HEK293 (cell line): Measurements from ENCODE around the gene PITRM1.

Source experiments
- CTCF ChIA-PET: fragments of 350-600 bp; formaldehyde crosslinking; extraction: SDS; loops from one replicate; lab custom pipeline; 2021; ENCODE audit warnings: antibody characterized with exemption; lab: Yijun Ruan, JAX
- POLR2A ChIA-PET: fragments of 300-600 bp; formaldehyde crosslinking; extraction: SDS; loops from one replicate; lab custom pipeline; 2020; ENCODE audit warnings: antibody characterized with exemption, inconsistent platforms; lab: Yijun Ruan, JAX
- H3K27ac ChIP-seq: fragments of 200-500 bp; sonication (Bioruptor generic); 2 replicates; pipeline ENCODE4 v1.5.1; 2014; ENCODE audit warnings: low read depth, low read length, control low read depth, inconsistent platforms; ENCODE audit errors: extremely low read depth
- H3K36me3 ChIP-seq, 2 experiments: fragments of 200-500 bp in 1 of 2; sonication (Bioruptor generic) in 1 of 2; 1 replicate in 1 of 2; 2 replicates in 1 of 2; pipeline ENCODE4 v1.5.1; 2014 to 2017; ENCODE audit warnings: inconsistent platforms in 2 of 2, low read length in 2 of 2; ENCODE audit not compliant: control insufficient read depth in 2 of 2, insufficient read depth in 1 of 2
- H3K4me1 ChIP-seq: fragments of 200-500 bp; sonication (Bioruptor generic); 2 replicates; pipeline ENCODE4 v1.5.1; 2014; ENCODE audit warnings: mild to moderate bottlenecking, low read length, inconsistent platforms; ENCODE audit not compliant: control insufficient read depth, insufficient read depth
- H3K4me3 ChIP-seq: 2 replicates; pipeline ENCODE4 v1.5.1; 2011; ENCODE audit warnings: low read depth, mild to moderate bottlenecking, control low read depth, low read length, moderate library complexity
- H3K9me3 ChIP-seq: fragments of 200-500 bp; sonication (Bioruptor generic); 2 replicates; pipeline ENCODE4 v1.5.1; 2014; ENCODE audit warnings: low read depth, low read length, inconsistent platforms; ENCODE audit not compliant: control insufficient read depth, insufficient read depth
- HOXA7 ChIP-seq: sonication (generic); formaldehyde crosslinking; IDR thresholded peaks from 2 replicates; pipeline ENCODE4 v1.8.1; 2022; ENCODE audit warnings: missing genetic modification reagents, borderline replicate concordance
- OSR2 ChIP-seq: fragments of 450-650 bp; formaldehyde crosslinking; IDR thresholded peaks from 2 replicates; pipeline ENCODE4 v1.5.1; 2016; ENCODE audit warnings: missing biosample characterization, missing genetic modification characterization
- RBAK ChIP-seq: fragments of 450-650 bp; formaldehyde crosslinking; IDR thresholded peaks from 2 replicates; pipeline ENCODE4 v1.5.1; 2016; ENCODE audit warnings: missing biosample characterization, missing genetic modification characterization
- ZBTB17 ChIP-seq: fragments of 450-650 bp; formaldehyde crosslinking; IDR thresholded peaks from 2 replicates; pipeline ENCODE4 v1.5.1; 2016; ENCODE audit warnings: missing biosample characterization, missing genetic modification characterization
- ZBTB8A ChIP-seq: fragments of 450-650 bp; formaldehyde crosslinking; IDR thresholded peaks from 2 replicates; pipeline ENCODE4 v1.5.1; 2016; ENCODE audit warnings: missing biosample characterization, missing genetic modification characterization
- ZFP3 ChIP-seq: fragments of 450-650 bp; formaldehyde crosslinking; IDR thresholded peaks from 2 replicates; pipeline ENCODE4 v1.5.1; 2016; ENCODE audit warnings: low read depth, missing biosample characterization, missing genetic modification characterization
- ZFP37 ChIP-seq: fragments of 450-650 bp; formaldehyde crosslinking; IDR thresholded peaks from 2 replicates; pipeline ENCODE4 v1.5.1; 2016; ENCODE audit warnings: missing biosample characterization, missing genetic modification characterization
- ZNF114 ChIP-seq: fragments of 450-650 bp; formaldehyde crosslinking; IDR thresholded peaks from 2 replicates; pipeline ENCODE4 v1.5.0; 2017; ENCODE audit warnings: missing biosample characterization, missing genetic modification characterization
- ZNF132 ChIP-seq: fragments of 450-650 bp; formaldehyde crosslinking; IDR thresholded peaks from 2 replicates; pipeline ENCODE4 v1.5.1; 2017; ENCODE audit warnings: missing biosample characterization, missing genetic modification characterization, borderline replicate concordance
- ZNF221 ChIP-seq: fragments of 450-650 bp; formaldehyde crosslinking; IDR thresholded peaks from 2 replicates; pipeline ENCODE4 v1.5.1; 2017; ENCODE audit warnings: missing biosample characterization, missing genetic modification characterization, borderline replicate concordance
- ZNF239 ChIP-seq: fragments of 450-650 bp; formaldehyde crosslinking; IDR thresholded peaks from 2 replicates; pipeline ENCODE4 v1.5.1; 2016; ENCODE audit warnings: missing biosample characterization, missing genetic modification characterization
- ZNF24 ChIP-seq: fragments of 450-650 bp; formaldehyde crosslinking; IDR thresholded peaks from 2 replicates; pipeline ENCODE4 v1.5.1; 2016; ENCODE audit warnings: missing biosample characterization, missing genetic modification characterization
- ZNF266 ChIP-seq: fragments of 450-650 bp; formaldehyde crosslinking; IDR thresholded peaks from 2 replicates; pipeline ENCODE4 v1.5.1; 2016; ENCODE audit warnings: missing biosample characterization, missing genetic modification characterization, low read depth
- ZNF335 ChIP-seq: fragments of 450-650 bp; formaldehyde crosslinking; conservative IDR thresholded peaks from 2 replicates; pipeline ENCODE4 v1.5.1; 2016; ENCODE audit warnings: missing biosample characterization, missing genetic modification characterization
- ZNF677 ChIP-seq: fragments of 450-650 bp; IDR thresholded peaks from 2 replicates; pipeline ENCODE4 v1.5.0; 2018; ENCODE audit warnings: missing biosample characterization, mild to moderate bottlenecking, missing genetic modification characterization, moderate library complexity
- ZSCAN5A ChIP-seq: fragments of 450-650 bp; formaldehyde crosslinking; IDR thresholded peaks from 2 replicates; pipeline ENCODE4 v1.5.1; 2016; ENCODE audit warnings: missing biosample characterization, missing genetic modification characterization
- TF ChIP-seq, protein P1 (sequence below): fragments of 450-650 bp; formaldehyde crosslinking; IDR thresholded peaks from 2 replicates; pipeline ENCODE4 v1.5.1; 2016; ENCODE audit warnings: missing biosample characterization, missing genetic modification characterization
- TF ChIP-seq, protein P2 (sequence below): fragments of 450-650 bp; formaldehyde crosslinking; IDR thresholded peaks from 2 replicates; pipeline ENCODE4 v1.5.1; 2016; ENCODE audit warnings: missing biosample characterization, missing genetic modification characterization
- TF ChIP-seq, protein P3 (sequence below): fragments of 450-650 bp; formaldehyde crosslinking; IDR thresholded peaks from 2 replicates; pipeline ENCODE4 v1.5.1; 2016; ENCODE audit warnings: missing biosample characterization, missing genetic modification characterization
- TF ChIP-seq, protein P4 (sequence below): IDR thresholded peaks from 2 replicates; pipeline ENCODE4 v1.6.1; 2011; ENCODE audit warnings: mild to moderate bottlenecking, low read depth, low read length, borderline replicate concordance

The PITRM1 gene

GRCh38 chr10:3162533-3162932 lies 10.0 kb downstream of the PITRM1 start (continued):
- no peak for TF ChIP-seq ZFP37 (tag by site-specific recombination)
- no peak for TF ChIP-seq ZBTB17 (tag by site-specific recombination)
- no peak for TF ChIP-seq OSR2
- TF ChIP-seq HOXA7 (CRISPR knock-in tag), result no peak
- TF ChIP-seq ZNF239 (tag by site-specific recombination), result no peak
- TF ChIP-seq, all 188 proteins: peak for 0

- POLR2A ChIA-PET, result no interaction called here
- Histone ChIP-seq H3K4me3 (no peak overlapping the region), H3K27ac (no peak overlapping the region), H3K36me3 (peaks cover 41 to 91% of the 10 kb centered on the region in 2 experiments), H3K4me1 (no peaks in the 10 kb centered on the region), H3K9me3 (no peaks in the 10 kb centered on the region)
- TF ChIP-seq, protein P1, sequence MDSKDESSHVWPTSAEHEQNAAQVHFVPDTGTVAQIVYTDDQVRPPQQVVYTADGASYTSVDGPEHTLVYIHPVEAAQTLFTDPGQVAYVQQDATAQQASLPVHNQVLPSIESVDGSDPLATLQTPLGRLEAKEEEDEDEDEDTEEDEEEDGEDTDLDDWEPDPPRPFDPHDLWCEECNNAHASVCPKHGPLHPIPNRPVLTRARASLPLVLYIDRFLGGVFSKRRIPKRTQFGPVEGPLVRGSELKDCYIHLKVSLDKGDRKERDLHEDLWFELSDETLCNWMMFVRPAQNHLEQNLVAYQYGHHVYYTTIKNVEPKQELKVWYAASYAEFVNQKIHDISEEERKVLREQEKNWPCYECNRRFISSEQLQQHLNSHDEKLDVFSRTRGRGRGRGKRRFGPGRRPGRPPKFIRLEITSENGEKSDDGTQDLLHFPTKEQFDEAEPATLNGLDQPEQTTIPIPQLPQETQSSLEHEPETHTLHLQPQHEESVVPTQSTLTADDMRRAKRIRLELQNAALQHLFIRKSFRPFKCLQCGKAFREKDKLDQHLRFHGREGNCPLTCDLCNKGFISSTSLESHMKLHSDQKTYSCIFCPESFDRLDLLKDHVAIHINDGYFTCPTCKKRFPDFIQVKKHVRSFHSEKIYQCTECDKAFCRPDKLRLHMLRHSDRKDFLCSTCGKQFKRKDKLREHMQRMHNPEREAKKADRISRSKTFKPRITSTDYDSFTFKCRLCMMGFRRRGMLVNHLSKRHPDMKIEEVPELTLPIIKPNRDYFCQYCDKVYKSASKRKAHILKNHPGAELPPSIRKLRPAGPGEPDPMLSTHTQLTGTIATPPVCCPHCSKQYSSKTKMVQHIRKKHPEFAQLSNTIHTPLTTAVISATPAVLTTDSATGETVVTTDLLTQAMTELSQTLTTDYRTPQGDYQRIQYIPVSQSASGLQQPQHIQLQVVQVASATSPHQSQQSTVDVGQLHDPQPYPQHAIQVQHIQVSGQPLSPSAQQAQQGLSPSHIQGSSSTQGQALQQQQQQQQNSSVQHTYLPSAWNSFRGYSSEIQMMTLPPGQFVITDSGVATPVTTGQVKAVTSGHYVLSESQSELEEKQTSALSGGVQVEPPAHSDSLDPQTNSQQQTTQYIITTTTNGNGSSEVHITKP (tag by site-specific recombination), result no peak
- TF ChIP-seq, protein P2, sequence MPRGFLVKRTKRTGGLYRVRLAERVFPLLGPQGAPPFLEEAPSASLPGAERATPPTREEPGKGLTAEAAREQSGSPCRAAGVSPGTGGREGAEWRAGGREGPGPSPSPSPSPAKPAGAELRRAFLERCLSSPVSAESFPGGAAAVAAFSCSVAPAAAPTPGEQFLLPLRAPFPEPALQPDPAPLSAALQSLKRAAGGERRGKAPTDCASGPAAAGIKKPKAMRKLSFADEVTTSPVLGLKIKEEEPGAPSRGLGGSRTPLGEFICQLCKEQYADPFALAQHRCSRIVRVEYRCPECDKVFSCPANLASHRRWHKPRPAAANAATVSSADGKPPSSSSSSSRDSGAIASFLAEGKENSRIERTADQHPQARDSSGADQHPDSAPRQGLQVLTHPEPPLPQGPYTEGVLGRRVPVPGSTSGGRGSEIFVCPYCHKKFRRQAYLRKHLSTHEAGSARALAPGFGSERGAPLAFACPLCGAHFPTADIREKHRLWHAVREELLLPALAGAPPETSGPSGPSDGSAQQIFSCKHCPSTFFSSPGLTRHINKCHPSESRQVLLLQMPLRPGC (tag by site-specific recombination), result no peak
- no peak for TF ChIP-seq ZSCAN5A
- TF ChIP-seq ZNF677 (tag by site-specific recombination), result no peak
- no peak for TF ChIP-seq ZNF221 (tag by site-specific recombination)
- TF ChIP-seq, protein P3, sequence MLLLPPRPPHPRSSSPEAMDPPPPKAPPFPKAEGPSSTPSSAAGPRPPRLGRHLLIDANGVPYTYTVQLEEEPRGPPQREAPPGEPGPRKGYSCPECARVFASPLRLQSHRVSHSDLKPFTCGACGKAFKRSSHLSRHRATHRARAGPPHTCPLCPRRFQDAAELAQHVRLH, result no peak
- no peak for TF ChIP-seq ZNF335 (tag by site-specific recombination)
- TF ChIP-seq ZNF132 (tag by site-specific recombination), result no peak
- TF ChIP-seq, protein P4, sequence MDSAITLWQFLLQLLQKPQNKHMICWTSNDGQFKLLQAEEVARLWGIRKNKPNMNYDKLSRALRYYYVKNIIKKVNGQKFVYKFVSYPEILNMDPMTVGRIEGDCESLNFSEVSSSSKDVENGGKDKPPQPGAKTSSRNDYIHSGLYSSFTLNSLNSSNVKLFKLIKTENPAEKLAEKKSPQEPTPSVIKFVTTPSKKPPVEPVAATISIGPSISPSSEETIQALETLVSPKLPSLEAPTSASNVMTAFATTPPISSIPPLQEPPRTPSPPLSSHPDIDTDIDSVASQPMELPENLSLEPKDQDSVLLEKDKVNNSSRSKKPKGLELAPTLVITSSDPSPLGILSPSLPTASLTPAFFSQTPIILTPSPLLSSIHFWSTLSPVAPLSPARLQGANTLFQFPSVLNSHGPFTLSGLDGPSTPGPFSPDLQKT, result no peak
- TF ChIP-seq ZNF114 (tag by site-specific recombination), result no peak
- no peak for TF ChIP-seq ZBTB8A
- TF ChIP-seq ZNF266 (tag by site-specific recombination), result no peak
- no peak for TF ChIP-seq ZNF24
- no peak for TF ChIP-seq ZFP3 (tag by site-specific recombination)
- no peak for TF ChIP-seq RBAK
- CTCF ChIA-PET, result no interaction called here
These were observed 13.4 kb downstream of the PITRM1 start for GRCh38 chr10:3159152-3159551.
